Measurements from ENCODE around the gene KRTAP10-6. TPM values are rescaled to one million over a fixed set of nuclear protein-coding genes. Genes with fewer than 3 reads are reported as not detected.
"Not testable (repeated sequence)": the region's sequence is repeated elsewhere in the genome, so short reads cannot be mapped to it uniquely, and the experiment has no call there.

The KRTAP10-6 gene
- total and polyA plus RNA-seq, 2 of the 8 experiments (the other 6 are each of a cell fraction or from before 2014, with no cell fraction given) = 0.12 TPM; not detected in 1

DNA sequence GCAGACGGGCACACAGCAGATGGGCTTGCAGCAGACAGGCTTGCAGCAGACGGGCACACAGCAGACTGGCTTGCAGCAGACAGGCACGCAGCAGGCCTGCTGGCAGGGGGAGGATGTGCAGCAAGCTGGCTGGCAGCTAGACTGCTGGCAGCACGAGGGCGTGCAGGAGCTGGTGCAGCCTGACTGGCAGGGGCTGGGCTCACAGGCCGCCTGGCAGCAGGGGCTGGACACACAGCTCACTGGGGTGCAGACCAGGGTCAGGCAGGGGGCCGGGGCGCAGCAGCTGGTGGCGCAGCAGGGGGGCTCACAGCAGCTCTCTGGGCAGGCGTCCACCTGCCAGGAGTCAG is 34.0 kb downstream of the KRTAP10-6 start:
- H2BK5ac ChIP-seq (ENCODE audit: low read depth, low read length) = 0 out of 2 replicates have a peak overlapping the region, but pooled peaks have one; percentile 16
- CTCF ChIA-PET (ENCODE audit: partially characterized antibody) = interaction anchor here (0.8 to 2.0 kb wide), 3 partner anchors 10 to 60 kb away, joined by 3 to 6 read pairs (median 5); no protein-coding TSS in a partner anchor

More for the DNA sequence above, 34.0 kb downstream of the KRTAP10-6 start:
- POLR2A ChIA-PET (ENCODE audit: partially characterized antibody); H3K18ac ChIP-seq (ENCODE audit: extremely low read depth, low read length); H3K27ac ChIP-seq (ENCODE audit: low read depth, low read length); H3K4me3 ChIP-seq (ENCODE audit: extremely low read depth in 1 of 4, insufficient read depth in 2 of 4, low read depth in 3 of 4, low read length in 4 of 4); H4K91ac ChIP-seq (replicated peaks; ENCODE audit: insufficient read length, low read length); H3K14ac ChIP-seq (ENCODE audit: insufficient read length); H4K8ac ChIP-seq (ENCODE audit: extremely low read depth, insufficient read depth, low read length); H2AK5ac ChIP-seq (ENCODE audit: low read depth, low read length); H3K79me2 ChIP-seq (ENCODE audit: control insufficient read depth in 1 of 2, insufficient read depth in 2 of 2, low read length in 2 of 2); H3K36me3 ChIP-seq (ENCODE audit: control insufficient read depth in 2 of 4, insufficient read depth in 4 of 4, low read length in 3 of 4); H2BK20ac ChIP-seq (ENCODE audit: low read length); H2BK120ac ChIP-seq (replicated peaks; ENCODE audit: low read depth, low read length); H3K23ac ChIP-seq (ENCODE audit: insufficient read length); H3K9me3 ChIP-seq (ENCODE audit: insufficient read depth in 2 of 2, low read depth in 1 of 2, low read length in 1 of 2); H2BK15ac ChIP-seq (ENCODE audit: low read length); H3K23me2 ChIP-seq (ENCODE audit: low read depth, low read length); H4K5ac ChIP-seq (ENCODE audit: insufficient read length, low read depth, low read length); H3K79me1 ChIP-seq (ENCODE audit: low read depth, low read length); H3K9ac ChIP-seq (replicated peaks in 1 of 4; ENCODE audit: extremely low read depth in 1 of 4, low read depth in 3 of 4, low read length in 3 of 4); H3K27me3 ChIP-seq (replicated peaks in 1 of 4; ENCODE audit: control insufficient read depth in 3 of 4, extremely low read depth in 1 of 4, insufficient read depth in 3 of 4, low read length in 3 of 4); FAIRE-seq; H3K4me1 ChIP-seq (replicated peaks in 1 of 4; ENCODE audit: control insufficient read depth in 3 of 4, insufficient read depth in 4 of 4, low read length in 3 of 4); H3K56ac ChIP-seq (replicated peaks; ENCODE audit: insufficient read length, low read depth, low read length); H3K4ac ChIP-seq (replicated peaks; ENCODE audit: insufficient read length, low read depth, low read length); H2AFZ ChIP-seq (ENCODE audit: low read length); DNase-seq (ENCODE audit: low read depth in 1 of 2, low spot score in 2 of 2); H4K20me1 ChIP-seq (replicated peaks in 1 of 2; ENCODE audit: control insufficient read depth in 1 of 2, insufficient read depth in 2 of 2, low read length in 2 of 2); H3K4me2 ChIP-seq (ENCODE audit: insufficient read depth in 1 of 2, low read depth in 2 of 2, low read length in 2 of 2): not testable (repeated sequence)
- WGBS, 2 experiments (ENCODE audit: extremely low coverage in 1 of 2, insufficient coverage in 1 of 2, insufficient read length in 1 of 2, insufficient replicate concordance in 2 of 2, low coverage in 1 of 2, low lambda C conversion rate in 2 of 2, missing lambda C conversion rate in 1 of 2) = 68% methylated on average over 8 of the region's 10 CpGs; no CpG with 5 or more reads in 1 of the 2 experiments
- H2BK12ac ChIP-seq (ENCODE audit: low read depth, low read length) = peak overlapping the region; percentile 50; the same call in 1 of the 2 replicates
